ENCODE data around the gene CEMIP. TPM values are rescaled to one million over a fixed set of nuclear protein-coding genes. Genes with fewer than 3 reads are reported as not detected.

Gene CEMIP
- polyA plus RNA-seq, 3 donors: not detected

DNA sequence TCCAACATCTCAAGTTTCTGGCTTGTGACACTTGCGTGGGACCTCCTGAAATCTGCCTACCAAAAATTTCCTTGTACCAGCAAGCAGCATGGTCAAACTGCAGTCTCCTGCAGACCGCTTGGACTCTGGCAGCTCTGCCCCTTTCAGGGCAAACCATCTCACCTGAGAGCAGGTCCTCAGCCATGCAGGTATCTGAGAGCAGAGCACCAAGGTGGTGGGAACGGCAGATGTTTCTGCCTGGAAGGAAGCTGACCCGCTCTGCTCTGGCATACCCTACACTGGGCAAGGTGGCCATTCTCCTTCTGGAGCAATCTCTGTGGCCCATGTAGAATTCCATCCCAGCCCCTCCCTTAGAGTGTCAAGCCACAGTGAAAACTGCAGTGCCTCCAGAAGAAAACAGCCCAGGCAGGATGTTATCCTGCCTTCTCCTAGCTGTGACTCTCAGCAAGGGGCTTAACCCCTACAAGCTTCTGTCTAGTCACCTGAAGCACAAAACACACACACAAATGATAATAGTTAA, 188.9 kb downstream of the CEMIP start:
- 100% methylated on average over 4 of the region's 4 CpGs for WGBS (ENCODE audit: insufficient coverage)
- peaks cover 55 to 58% of the 10 kb centered on the region in 2 donors for H3K36me3 Mint-ChIP-seq
- Histone ChIP-seq H3K9ac (ENCODE audit: insufficient read depth, low read length, poor library complexity, severe bottlenecking) (no peak overlapping the region), H3K79me2 (ENCODE audit: insufficient read depth, low read length) (no peaks in the 10 kb centered on the region), H3K27ac (ENCODE audit: low read depth in 1 of 2, low read length in 2 of 2) (no peak overlapping the region), H3K4me3 (replicated peaks in 1 of 3; ENCODE audit: low read depth in 2 of 3, low read length in 3 of 3) (no peak overlapping the region), H4K20me1 (ENCODE audit: insufficient read depth, low read length) (no peaks in the 10 kb centered on the region), H3K27me3 (ENCODE audit: control insufficient read depth in 2 of 2, insufficient read depth in 2 of 2, low read length in 2 of 2) (no peaks in the 10 kb centered on the region), H3K4me1 (ENCODE audit: control insufficient read depth in 1 of 2, insufficient read depth in 2 of 2, low read length in 2 of 2) (no peaks in the 10 kb centered on the region), H3K4me2 (replicated peaks; ENCODE audit: extremely low read depth, low read length, poor library complexity, severe bottlenecking) (no peak overlapping the region), H3K9me3 (replicated peaks in 1 of 2; ENCODE audit: control insufficient read depth in 1 of 2, insufficient read depth in 1 of 2, low read length in 2 of 2) (no peaks in the 10 kb centered on the region), H3K36me3 (replicated peaks in 1 of 2; ENCODE audit: control insufficient read depth in 1 of 2, insufficient read depth in 2 of 2, low read length in 2 of 2) (peaks cover 9 to 42% of the 10 kb centered on the region in 2 donors), H2AFZ (ENCODE audit: insufficient read depth, low read depth, low read length, poor library complexity, severe bottlenecking) (no peak overlapping the region)
- peaks cover under 1% of the 10 kb centered on the region for H3K4me1 Mint-ChIP-seq
- H3K27ac Mint-ChIP-seq: no peak overlapping the region
- intact Hi-C loops (cut with micrococcal nuclease): loop anchor here in 1 of 2 donors (2.0 kb wide), 1 partner anchor 511 kb away; no protein-coding TSS in a partner anchor
- peaks cover 3 to 14% (median 6%) of the 10 kb centered on the region in 7 donors for H3K9me3 Mint-ChIP-seq
- H3K27me3 Mint-ChIP-seq (ENCODE audit: low read depth in 3 of 3): peaks cover 0 to 4% (median 0%) of the 10 kb centered on the region in 3 donors
- DNase-seq: no peak
- TF ChIP-seq, protein P1, sequence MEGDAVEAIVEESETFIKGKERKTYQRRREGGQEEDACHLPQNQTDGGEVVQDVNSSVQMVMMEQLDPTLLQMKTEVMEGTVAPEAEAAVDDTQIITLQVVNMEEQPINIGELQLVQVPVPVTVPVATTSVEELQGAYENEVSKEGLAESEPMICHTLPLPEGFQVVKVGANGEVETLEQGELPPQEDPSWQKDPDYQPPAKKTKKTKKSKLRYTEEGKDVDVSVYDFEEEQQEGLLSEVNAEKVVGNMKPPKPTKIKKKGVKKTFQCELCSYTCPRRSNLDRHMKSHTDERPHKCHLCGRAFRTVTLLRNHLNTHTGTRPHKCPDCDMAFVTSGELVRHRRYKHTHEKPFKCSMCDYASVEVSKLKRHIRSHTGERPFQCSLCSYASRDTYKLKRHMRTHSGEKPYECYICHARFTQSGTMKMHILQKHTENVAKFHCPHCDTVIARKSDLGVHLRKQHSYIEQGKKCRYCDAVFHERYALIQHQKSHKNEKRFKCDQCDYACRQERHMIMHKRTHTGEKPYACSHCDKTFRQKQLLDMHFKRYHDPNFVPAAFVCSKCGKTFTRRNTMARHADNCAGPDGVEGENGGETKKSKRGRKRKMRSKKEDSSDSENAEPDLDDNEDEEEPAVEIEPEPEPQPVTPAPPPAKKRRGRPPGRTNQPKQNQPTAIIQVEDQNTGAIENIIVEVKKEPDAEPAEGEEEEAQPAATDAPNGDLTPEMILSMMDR (IDR thresholded peaks at IDR 0.05): no peak
- H3K4me3 Mint-ChIP-seq: no peak overlapping the region

DNA sequence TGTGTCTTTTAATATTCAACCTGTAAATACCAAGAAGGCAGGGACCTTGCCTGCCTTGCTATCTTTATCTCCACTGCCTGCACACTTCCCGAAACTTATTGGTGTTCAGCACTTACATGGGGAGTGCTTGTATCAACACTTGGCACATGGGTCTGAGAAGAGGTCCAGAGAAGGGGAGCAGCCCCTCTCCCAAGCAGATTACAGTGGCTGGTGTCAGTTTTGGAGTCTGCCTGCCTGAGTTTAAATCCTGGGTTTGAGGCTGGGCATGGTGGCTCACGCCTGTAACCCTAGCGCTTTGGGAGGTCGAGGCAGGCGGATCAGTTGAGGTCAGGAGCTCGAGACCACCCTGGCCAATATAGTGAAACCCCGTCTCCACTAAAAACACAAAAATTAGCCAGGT, 190.1 kb downstream of the CEMIP start:
- Mint-ChIP-seq H3K27me3 (ENCODE audit: low read depth in 3 of 3) (peaks cover 0 to 4% (median 0%) of the 10 kb centered on the region in 3 donors), H3K4me1 (no peaks in the 10 kb centered on the region), H3K9me3 (peaks cover 3 to 13% (median 6%) of the 10 kb centered on the region in 7 donors), H3K4me3 (no peak overlapping the region), H3K27ac (no peak overlapping the region), H3K36me3 (peaks cover 47 to 61% of the 10 kb centered on the region in 2 donors)
- TF ChIP-seq, protein P1 (IDR thresholded peaks at IDR 0.05): no peak
- Histone ChIP-seq H3K9me3 (replicated peaks in 1 of 2; ENCODE audit: control insufficient read depth in 1 of 2, insufficient read depth in 1 of 2, low read length in 2 of 2) (no peaks in the 10 kb centered on the region), H3K79me2 (ENCODE audit: insufficient read depth, low read length) (no peaks in the 10 kb centered on the region), H3K36me3 (replicated peaks in 1 of 2; ENCODE audit: control insufficient read depth in 1 of 2, insufficient read depth in 2 of 2, low read length in 2 of 2) (peaks cover 20 to 55% of the 10 kb centered on the region in 2 donors), H2AFZ (ENCODE audit: insufficient read depth, low read depth, low read length, poor library complexity, severe bottlenecking) (no peak overlapping the region), H3K27ac (ENCODE audit: low read depth in 1 of 2, low read length in 2 of 2) (no peak overlapping the region), H3K4me1 (ENCODE audit: control insufficient read depth in 1 of 2, insufficient read depth in 2 of 2, low read length in 2 of 2) (no peaks in the 10 kb centered on the region), H3K27me3 (ENCODE audit: control insufficient read depth in 2 of 2, insufficient read depth in 2 of 2, low read length in 2 of 2) (no peaks in the 10 kb centered on the region), H4K20me1 (ENCODE audit: insufficient read depth, low read length) (peaks cover 4% of the 10 kb centered on the region), H3K9ac (ENCODE audit: insufficient read depth, low read length, poor library complexity, severe bottlenecking) (no peak overlapping the region), H3K4me3 (replicated peaks in 1 of 3; ENCODE audit: low read depth in 2 of 3, low read length in 3 of 3) (no peak overlapping the region), H3K4me2 (replicated peaks; ENCODE audit: extremely low read depth, low read length, poor library complexity, severe bottlenecking) (no peak overlapping the region)
- intact Hi-C loops (cut with micrococcal nuclease): loop anchor here in 1 of 2 donors (2.0 kb wide), 1 partner anchor 513 kb away; no protein-coding TSS in a partner anchor
- WGBS (ENCODE audit: insufficient coverage): 94% methylated on average over 6 of the region's 7 CpGs
- no peak for DNase-seq
